ENCODE measurements around the gene BAG3.

BAG3 gene

DNA sequence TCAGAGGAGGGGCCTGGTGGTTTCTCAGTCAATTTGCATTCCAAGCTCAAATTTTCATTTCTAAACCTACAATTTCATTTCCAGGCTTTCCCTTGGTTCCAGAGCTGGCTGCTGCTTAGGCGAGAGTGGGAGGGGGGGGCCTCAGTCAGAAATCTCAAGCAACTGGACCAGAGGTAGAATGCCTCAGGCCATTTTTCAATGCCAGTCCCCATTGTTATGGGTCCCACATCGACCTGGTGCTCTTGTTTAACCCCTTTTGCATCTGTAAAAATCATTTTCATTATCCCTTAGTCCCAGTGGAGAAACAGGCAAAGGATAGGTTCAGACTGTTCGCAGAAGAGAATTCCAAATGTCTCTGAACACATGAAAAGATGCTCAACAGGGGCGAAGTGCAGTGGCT, 13.5 kb upstream of the BAG3 start:
- TF ChIP-seq, protein P1, sequence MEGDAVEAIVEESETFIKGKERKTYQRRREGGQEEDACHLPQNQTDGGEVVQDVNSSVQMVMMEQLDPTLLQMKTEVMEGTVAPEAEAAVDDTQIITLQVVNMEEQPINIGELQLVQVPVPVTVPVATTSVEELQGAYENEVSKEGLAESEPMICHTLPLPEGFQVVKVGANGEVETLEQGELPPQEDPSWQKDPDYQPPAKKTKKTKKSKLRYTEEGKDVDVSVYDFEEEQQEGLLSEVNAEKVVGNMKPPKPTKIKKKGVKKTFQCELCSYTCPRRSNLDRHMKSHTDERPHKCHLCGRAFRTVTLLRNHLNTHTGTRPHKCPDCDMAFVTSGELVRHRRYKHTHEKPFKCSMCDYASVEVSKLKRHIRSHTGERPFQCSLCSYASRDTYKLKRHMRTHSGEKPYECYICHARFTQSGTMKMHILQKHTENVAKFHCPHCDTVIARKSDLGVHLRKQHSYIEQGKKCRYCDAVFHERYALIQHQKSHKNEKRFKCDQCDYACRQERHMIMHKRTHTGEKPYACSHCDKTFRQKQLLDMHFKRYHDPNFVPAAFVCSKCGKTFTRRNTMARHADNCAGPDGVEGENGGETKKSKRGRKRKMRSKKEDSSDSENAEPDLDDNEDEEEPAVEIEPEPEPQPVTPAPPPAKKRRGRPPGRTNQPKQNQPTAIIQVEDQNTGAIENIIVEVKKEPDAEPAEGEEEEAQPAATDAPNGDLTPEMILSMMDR (conservative IDR thresholded peaks at IDR 0.05; ENCODE audit: low read depth, low read length): no peak

DNA sequence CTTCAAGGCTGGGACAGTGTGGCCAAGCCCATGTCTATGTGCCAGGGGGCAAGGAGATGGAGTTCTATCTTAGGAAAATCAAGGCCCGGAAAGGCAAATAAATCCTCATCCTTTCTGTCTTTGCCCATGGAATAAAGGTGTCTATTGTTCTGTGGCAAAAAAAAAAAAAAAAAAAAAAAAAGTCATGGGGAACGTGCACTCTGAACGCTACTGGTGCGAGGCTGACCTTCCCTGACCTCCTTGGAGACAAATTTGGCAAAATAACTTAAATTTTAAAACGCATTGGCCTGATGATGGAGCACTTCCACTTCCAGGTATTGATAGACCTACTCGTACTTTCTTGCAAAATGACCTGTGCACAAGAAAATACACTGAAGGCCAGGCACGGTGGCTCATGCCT, 12.2 kb upstream of the BAG3 start:
- TF ChIP-seq, protein P1 (conservative IDR thresholded peaks at IDR 0.05; ENCODE audit: low read depth, low read length): no peak
- Histone ChIP-seq H3K4me2 (no peak overlapping the region), H2AFZ (ENCODE audit: low read depth) (no peak overlapping the region), H3K27me3 (ENCODE audit: insufficient read depth, low read depth) (no peaks in the 10 kb centered on the region), H3K4me3 (IDR thresholded peaks at IDR 0.05; ENCODE audit: insufficient read depth, low read depth, low read length) (no peak overlapping the region), H3K4me1 (ENCODE audit: low read depth, poor library complexity, severe bottlenecking) (peaks cover 18% of the 10 kb centered on the region), H3K27ac (no peak overlapping the region), H3K9ac (no peak overlapping the region), H3K79me2 (ENCODE audit: insufficient read depth, low read depth) (no peaks in the 10 kb centered on the region), H4K20me1 (ENCODE audit: insufficient read depth) (no peaks in the 10 kb centered on the region), H3K36me3 (ENCODE audit: insufficient read depth) (no peaks in the 10 kb centered on the region)

More for the DNA sequence above, 13.5 kb upstream of the BAG3 start:
- H3K4me3 ChIP-seq (IDR thresholded peaks at IDR 0.05; ENCODE audit: insufficient read depth, low read depth, low read length): no peak overlapping the region
- no peak overlapping the region for H2AFZ ChIP-seq (ENCODE audit: low read depth)
- H3K27ac ChIP-seq: no peak overlapping the region
- H3K4me1 ChIP-seq (ENCODE audit: low read depth, poor library complexity, severe bottlenecking): peaks cover 13% of the 10 kb centered on the region
- H3K9ac ChIP-seq: no peak overlapping the region
- no peaks in the 10 kb centered on the region for H3K27me3 ChIP-seq (ENCODE audit: insufficient read depth, low read depth)
- no peaks in the 10 kb centered on the region for H3K36me3 ChIP-seq (ENCODE audit: insufficient read depth)
- no peaks in the 10 kb centered on the region for H4K20me1 ChIP-seq (ENCODE audit: insufficient read depth)
- H3K79me2 ChIP-seq (ENCODE audit: insufficient read depth, low read depth): no peaks in the 10 kb centered on the region
- no peak overlapping the region for H3K4me2 ChIP-seq

DNA sequence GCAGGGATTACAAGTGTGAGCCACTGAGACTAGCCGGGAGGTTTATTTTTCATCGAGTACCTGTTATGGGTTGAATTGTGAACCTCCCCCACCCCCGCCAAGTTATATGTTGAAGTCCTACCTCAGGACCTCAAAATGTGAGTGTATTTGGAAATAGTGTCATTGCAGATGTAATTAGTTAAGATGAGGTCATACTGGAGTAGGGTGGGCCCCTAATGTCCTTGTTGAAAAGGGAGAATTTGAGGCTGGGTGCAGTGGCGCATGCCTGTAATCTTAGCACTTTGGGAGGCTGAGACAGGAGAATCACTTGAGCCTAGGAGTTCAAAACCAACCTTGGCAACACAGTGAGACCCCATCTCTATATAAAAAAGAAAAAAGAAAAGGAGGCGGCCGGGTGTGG, 10.8 kb upstream of the BAG3 start:
- H3K4me3 ChIP-seq (IDR thresholded peaks at IDR 0.05; ENCODE audit: insufficient read depth, low read depth, low read length): no peak overlapping the region
- TF ChIP-seq, protein P1 (conservative IDR thresholded peaks at IDR 0.05; ENCODE audit: low read depth, low read length): no peak
- H3K9ac ChIP-seq: no peak overlapping the region
- no peaks in the 10 kb centered on the region for H3K27me3 ChIP-seq (ENCODE audit: insufficient read depth, low read depth)
- H4K20me1 ChIP-seq (ENCODE audit: insufficient read depth): no peaks in the 10 kb centered on the region
- H3K4me1 ChIP-seq (ENCODE audit: low read depth, poor library complexity, severe bottlenecking): peaks cover 18% of the 10 kb centered on the region
- H3K4me2 ChIP-seq: no peak overlapping the region
- no peaks in the 10 kb centered on the region for H3K79me2 ChIP-seq (ENCODE audit: insufficient read depth, low read depth)
- no peaks in the 10 kb centered on the region for H3K36me3 ChIP-seq (ENCODE audit: insufficient read depth)
- H3K27ac ChIP-seq: no peak overlapping the region
- H2AFZ ChIP-seq (ENCODE audit: low read depth): no peak overlapping the region

DNA sequence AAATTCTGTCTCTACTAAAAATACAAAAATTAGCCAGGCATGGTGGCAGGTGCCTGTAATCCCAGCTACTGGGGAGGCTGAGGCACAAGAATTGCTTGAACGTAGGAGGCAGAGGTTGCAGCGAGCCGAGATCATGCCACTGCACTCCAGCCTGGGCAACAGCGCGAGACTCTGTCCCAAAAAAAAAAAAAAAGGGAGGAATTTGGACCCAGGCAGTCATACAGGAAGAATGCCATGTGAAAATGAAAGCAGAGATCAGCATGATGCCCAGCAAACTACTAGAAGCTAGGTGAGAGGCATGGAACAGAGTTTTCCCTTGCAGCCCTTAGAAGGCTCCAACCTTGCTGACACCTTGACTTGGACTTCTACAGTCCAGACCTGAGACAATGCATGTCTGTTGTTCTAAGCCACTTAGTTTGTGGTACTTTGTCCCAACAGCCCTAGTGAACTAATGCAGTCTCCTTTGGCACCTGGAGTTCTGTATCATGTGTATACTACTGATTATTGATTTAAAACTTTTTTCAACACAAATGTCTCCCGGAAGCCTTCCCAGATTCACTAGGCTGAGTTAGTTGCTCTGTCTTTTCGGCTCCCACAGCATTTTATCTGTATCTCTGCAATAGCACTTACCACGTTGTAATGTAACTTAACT, 10.2 kb upstream of the BAG3 start:
- Histone ChIP-seq H4K20me1 (ENCODE audit: insufficient read depth) (no peaks in the 10 kb centered on the region), H3K79me2 (ENCODE audit: insufficient read depth, low read depth) (no peaks in the 10 kb centered on the region), H2AFZ (ENCODE audit: low read depth) (no peak overlapping the region), H3K4me2 (no peak overlapping the region), H3K4me3 (IDR thresholded peaks at IDR 0.05; ENCODE audit: insufficient read depth, low read depth, low read length) (no peak overlapping the region), H3K9ac (no peak overlapping the region), H3K27me3 (ENCODE audit: insufficient read depth, low read depth) (no peaks in the 10 kb centered on the region), H3K27ac (no peak overlapping the region), H3K4me1 (ENCODE audit: low read depth, poor library complexity, severe bottlenecking) (peaks cover 18% of the 10 kb centered on the region), H3K36me3 (ENCODE audit: insufficient read depth) (no peaks in the 10 kb centered on the region)
- TF ChIP-seq, protein P1 (conservative IDR thresholded peaks at IDR 0.05; ENCODE audit: low read depth, low read length): no peak
